H9 (cell line): ENCODE results near the gene IQSEC1. TPM values are rescaled to one million over a fixed set of nuclear protein-coding genes. Genes with fewer than 3 reads are reported as not detected.
A peak's percentile ranks its signal among the peaks of the same experiment; 100 is the strongest.

ENCODE experiments used
- DNase-seq: peaks from one replicate; pipeline ENCODE4 v3.0.0-alpha.2; 2017
- H2AFZ ChIP-seq: one replicate; pipeline ENCODE4 v1.6.1; 2013; ENCODE audit warnings: mild to moderate bottlenecking, low read length, control low read depth, moderate library complexity
- H2AK5ac ChIP-seq: 2 replicates; pipeline ENCODE4 v1.6.1; 2013; ENCODE audit warnings: low read length, control low read depth, mixed read lengths; ENCODE audit not compliant: insufficient read length
- H2BK120ac ChIP-seq: one replicate; pipeline ENCODE4 v1.6.1; 2013; ENCODE audit warnings: low read depth, mild to moderate bottlenecking, low read length, control low read depth, inconsistent platforms; ENCODE audit not compliant: poor library complexity, severe bottlenecking
- H2BK12ac ChIP-seq: 2 replicates; pipeline ENCODE4 v1.6.1; 2013; ENCODE audit warnings: low read length, control low read depth, mixed read lengths, low read depth; ENCODE audit not compliant: insufficient read length
- H2BK15ac ChIP-seq: 2 replicates; pipeline ENCODE4 v1.6.1; 2013; ENCODE audit warnings: low read depth, low read length, control low read depth
- H2BK20ac ChIP-seq: one replicate; pipeline ENCODE4 v1.6.1; 2013; ENCODE audit warnings: low read depth, mild to moderate bottlenecking, low read length, control low read depth, inconsistent platforms; ENCODE audit not compliant: poor library complexity, severe bottlenecking
- H2BK5ac ChIP-seq: 2 replicates; pipeline ENCODE4 v1.6.1; 2013; ENCODE audit warnings: low read length, control low read depth, mixed read lengths; ENCODE audit not compliant: insufficient read length
- H3K14ac ChIP-seq: 2 replicates; pipeline ENCODE4 v1.6.1; 2013; ENCODE audit warnings: low read length, control low read depth; ENCODE audit not compliant: insufficient read depth
- H3K18ac ChIP-seq: 2 replicates; pipeline ENCODE4 v1.6.1; 2013; ENCODE audit warnings: low read depth, mild to moderate bottlenecking, mixed read lengths, low read length, control low read depth; ENCODE audit not compliant: insufficient read length
- H3K23ac ChIP-seq: 2 replicates; pipeline ENCODE4 v1.6.1; 2013; ENCODE audit warnings: low read length, control low read depth, mixed read lengths, low read depth; ENCODE audit not compliant: insufficient read length
- H3K23me2 ChIP-seq: 2 replicates; pipeline ENCODE4 v1.6.1; 2013; ENCODE audit warnings: low read depth, mild to moderate bottlenecking, mixed read lengths, low read length, control low read depth; ENCODE audit not compliant: insufficient read length, poor library complexity, severe bottlenecking
- H3K27ac ChIP-seq: 2 replicates; pipeline ENCODE4 v1.5.1; 2013; ENCODE audit warnings: low read length, control low read depth, mixed read lengths, low read depth; ENCODE audit not compliant: insufficient read length
- H3K27me3 ChIP-seq: 2 replicates; pipeline ENCODE4 v1.6.1; 2013; ENCODE audit warnings: low read length, control low read depth, inconsistent platforms; ENCODE audit not compliant: insufficient read depth
- H3K4ac ChIP-seq: 2 replicates; pipeline ENCODE4 v1.6.1; 2013; ENCODE audit warnings: low read depth, mild to moderate bottlenecking, control low read depth, inconsistent platforms, low read length, moderate library complexity
- H3K4me1 ChIP-seq: 2 replicates; pipeline ENCODE4 v1.6.1; 2013; ENCODE audit warnings: low read length, control low read depth, inconsistent platforms; ENCODE audit not compliant: insufficient read depth
- H3K4me2 ChIP-seq: 2 replicates; pipeline ENCODE4 v1.6.1; 2013; ENCODE audit warnings: low read length, control low read depth, mixed read lengths; ENCODE audit not compliant: insufficient read length, insufficient read depth
- H3K56ac ChIP-seq: 2 replicates; pipeline ENCODE4 v1.6.1; 2013; ENCODE audit warnings: low read depth, mild to moderate bottlenecking, mixed read lengths, low read length, control low read depth; ENCODE audit not compliant: insufficient read length
- H3K79me1 ChIP-seq: 2 replicates; pipeline ENCODE4 v1.6.1; 2013; ENCODE audit warnings: low read depth, mild to moderate bottlenecking, moderate library complexity, low read length, control low read depth, inconsistent platforms; ENCODE audit not compliant: insufficient read depth, poor library complexity, severe bottlenecking
- H3K79me2 ChIP-seq: 2 replicates; pipeline ENCODE4 v1.6.1; 2013; ENCODE audit warnings: low read length, control low read depth, inconsistent platforms; ENCODE audit not compliant: insufficient read depth
- H3K9ac ChIP-seq: 2 replicates; pipeline ENCODE4 v1.6.1; 2013; ENCODE audit warnings: low read length, control low read depth, mixed read lengths; ENCODE audit not compliant: insufficient read length; ENCODE audit errors: extremely low read depth
- H3K9me3 ChIP-seq: one replicate; pipeline ENCODE4 v1.6.1; 2013; ENCODE audit warnings: low read depth, low read length, inconsistent platforms; ENCODE audit not compliant: control insufficient read depth
- H3T11ph ChIP-seq: one replicate; pipeline ENCODE4 v1.6.1; 2013; ENCODE audit warnings: mild to moderate bottlenecking, low read length, control low read depth, inconsistent platforms
- H4K20me1 ChIP-seq: one replicate; pipeline ENCODE4 v1.6.1; 2013; ENCODE audit not compliant: control insufficient read depth, insufficient read length, insufficient read depth
- H4K5ac ChIP-seq: 2 replicates; pipeline ENCODE4 v1.6.1; 2013; ENCODE audit warnings: low read depth, mild to moderate bottlenecking, mixed read lengths, low read length, control low read depth; ENCODE audit not compliant: insufficient read length
- H4K8ac ChIP-seq: replicated peaks from 2 replicates; pipeline ENCODE4 v1.6.1; 2013; ENCODE audit warnings: low read length, control low read depth, mixed read lengths, low read depth; ENCODE audit not compliant: insufficient read length
- H4K91ac ChIP-seq: 2 replicates; pipeline ENCODE4 v1.6.1; 2013; ENCODE audit warnings: low read depth, mild to moderate bottlenecking, moderate library complexity, mixed read lengths, low read length, control low read depth; ENCODE audit not compliant: insufficient read length
- H3K27ac Mint-ChIP-seq, 3 experiments: 2 replicates in 2 of 3; 3 replicates in 1 of 3; pipeline ENCODE4 v1.8.0; 2020 to 2021; ENCODE audit warnings: mixed read lengths in 3 of 3, mild to moderate bottlenecking in 1 of 3, moderate library complexity in 1 of 3
- H3K27me3 Mint-ChIP-seq: 2 replicates; pipeline ENCODE4 v1.8.0; 2021; ENCODE audit warnings: low read depth, mild to moderate bottlenecking, moderate library complexity, mixed read lengths
- H3K36me3 Mint-ChIP-seq, 3 experiments: 2 replicates in 2 of 3; 3 replicates in 1 of 3; pipeline ENCODE4 v1.8.0; 2020 to 2021; ENCODE audit warnings: low read depth in 3 of 3, mixed read lengths in 3 of 3; ENCODE audit not compliant: insufficient read depth in 1 of 3
- H3K4me1 Mint-ChIP-seq, 2 experiments: 2 replicates each; pipeline ENCODE4 v1.8.0; 2020; ENCODE audit warnings: mixed read lengths in 2 of 2
- H3K4me3 Mint-ChIP-seq, 2 experiments: 2 replicates in 1 of 2; 3 replicates in 1 of 2; pipeline ENCODE4 v1.8.0; 2020 to 2021; ENCODE audit warnings: mild to moderate bottlenecking in 2 of 2, mixed read lengths in 2 of 2, moderate library complexity in 1 of 2
- H3K9me3 Mint-ChIP-seq, 2 experiments: 2 replicates in 1 of 2; 3 replicates in 1 of 2; pipeline ENCODE4 v1.8.0; 2020; ENCODE audit warnings: mild to moderate bottlenecking in 2 of 2, mixed read lengths in 2 of 2, moderate library complexity in 1 of 2
- CTCF ChIP-seq: fragments of 200-600 bp; sonication (generic); conservative IDR thresholded peaks from 3 replicates; pipeline ENCODE4 v1.8.0; 2021; ENCODE audit warnings: antibody characterized with exemption, mild to moderate bottlenecking
- WGBS: extraction: QIAGEN DNeasy Blood & Tissue Kit; methylation state at CpG from one replicate; pipeline ENCODE4 v1.1.7; 2013; ENCODE audit warnings: missing lambda C conversion rate, low lambda C conversion rate, mixed read lengths; ENCODE audit not compliant: insufficient read length; ENCODE audit errors: extremely low coverage; 5-methylcytosine and 5-hydroxymethylcytosine counted together
- total RNA-seq: library from RNA; stranded (reverse); gene quantifications from 2 replicates; pipeline ENCODE4 v1.2.1, GENCODE V29; 2021

The IQSEC1 gene
- total RNA-seq, 1 experiment from 2014 or later: 19.1 TPM

GRCh38 chr3:13018561-13019242 is 54.5 kb downstream of the IQSEC1 start:
- H3K23me2 ChIP-seq: no peaks in the 10 kb centered on the region
- DNase-seq: no peak
- no peak overlapping the region; the same call in 1 of the 2 replicates for H3K14ac ChIP-seq
- no peak overlapping the region; a peak in 1 of 7 replicates for H3K27ac Mint-ChIP-seq
- no peak overlapping the region for H2BK5ac ChIP-seq
- H3K23ac ChIP-seq: no peak overlapping the region
- H4K91ac ChIP-seq: no peak overlapping the region
- no peak overlapping the region for H3K27ac ChIP-seq
- H3K4me3 Mint-ChIP-seq: peak overlapping the region in 1 of 2 experiments; percentile 70; a peak in 3 of 5 replicates
- peaks cover 36 to 57% of the 10 kb centered on the region in 2 experiments for H3K4me1 Mint-ChIP-seq
- no peaks in the 10 kb centered on the region for H3K9me3 ChIP-seq
- H3K27me3 Mint-ChIP-seq: peaks cover 4% of the 10 kb centered on the region
- H2AK5ac ChIP-seq: no peak overlapping the region
- no peaks in the 10 kb centered on the region for H3K79me1 ChIP-seq
- no peak overlapping the region for H4K8ac ChIP-seq
- H2AFZ ChIP-seq: no peak overlapping the region
- peaks cover 6% of the 10 kb centered on the region; the same call in 1 of the 2 replicates for H3K4me1 ChIP-seq
- no peak overlapping the region for H2BK120ac ChIP-seq
- H3K18ac ChIP-seq: no peak overlapping the region
- no peaks in the 10 kb centered on the region for H3K36me3 Mint-ChIP-seq
- H3K79me2 ChIP-seq: no peaks in the 10 kb centered on the region
- no peak overlapping the region for H3K4me2 ChIP-seq
- H2BK15ac ChIP-seq: no peak overlapping the region
- TF ChIP-seq CTCF: no peak
- H3K9me3 Mint-ChIP-seq: no peaks in the 10 kb centered on the region
- H3T11ph ChIP-seq: no peak overlapping the region
- H3K9ac ChIP-seq: no peak overlapping the region
- peaks cover 3% of the 10 kb centered on the region for H4K20me1 ChIP-seq
- WGBS: no CpG with 5 or more reads among the region's 15 CpGs
- H2BK12ac ChIP-seq: no peak overlapping the region
- no peaks in the 10 kb centered on the region for H3K27me3 ChIP-seq
- H3K4ac ChIP-seq: no peak overlapping the region
- H3K56ac ChIP-seq: no peak overlapping the region
- no peak overlapping the region for H4K5ac ChIP-seq
- no peak overlapping the region for H2BK20ac ChIP-seq
